HCT116 (cell line): ENCODE data around the gene IGIP.

ENCODE experiments used
- CEBPB ChIP-seq: IDR thresholded peaks from 2 replicates; pipeline ENCODE4 v1.6.1; 2012; ENCODE audit warnings: low read depth
- EGR1 ChIP-seq: IDR thresholded peaks from 2 replicates; pipeline ENCODE4 v1.6.1; 2012; ENCODE audit warnings: low read depth
- EZH2 ChIP-seq: fragments of 200-600 bp; sonication (generic); IDR thresholded peaks from 2 replicates; pipeline ENCODE4 v1.6.1; 2017; ENCODE audit warnings: antibody characterized with exemption, mixed run types
- EZH2phosphoT487 ChIP-seq: fragments of 200-600 bp; IDR thresholded peaks from 2 replicates; pipeline ENCODE4 v1.6.1; 2018; ENCODE audit warnings: antibody characterized with exemption, borderline replicate concordance
- POLR2A ChIP-seq: IDR thresholded peaks from 2 replicates; pipeline ENCODE4 v1.7.0; 2011; ENCODE audit warnings: borderline replicate concordance; ENCODE audit not compliant: insufficient read depth, insufficient read length; ENCODE audit errors: extremely low read depth
- POLR2AphosphoS5 ChIP-seq: IDR thresholded peaks from 2 replicates; pipeline ENCODE4 v1.6.1; 2011; ENCODE audit warnings: mild to moderate bottlenecking, low read depth, low read length, moderate library complexity
- SIN3A ChIP-seq: IDR thresholded peaks from 2 replicates; pipeline ENCODE4 v1.6.1; 2012; ENCODE audit warnings: low read depth
- TF ChIP-seq, protein P1 (sequence below), 3 experiments: fragments of 200-600 bp in 1 of 3; sonication (generic) in 1 of 3; IDR thresholded peaks in 2 of 3; conservative IDR thresholded peaks in 1 of 3; 2 replicates each; pipeline ENCODE4 v1.5.1; 2012 to 2017; ENCODE audit warnings: low read depth in 2 of 3, low read length in 2 of 3, antibody characterized with exemption in 1 of 3, borderline replicate concordance in 1 of 3, control low read depth in 1 of 3, mild to moderate bottlenecking in 1 of 3, mixed read lengths in 1 of 3, mixed run types in 1 of 3, moderate library complexity in 1 of 3; ENCODE audit not compliant: insufficient read depth in 1 of 3
- TF ChIP-seq, protein P2 (sequence below): IDR thresholded peaks from 2 replicates; pipeline ENCODE4 v1.6.1; 2012
- TF ChIP-seq, protein P3 (sequence below): IDR thresholded peaks from 2 replicates; pipeline ENCODE4 v1.6.1; 2012

DNA sequence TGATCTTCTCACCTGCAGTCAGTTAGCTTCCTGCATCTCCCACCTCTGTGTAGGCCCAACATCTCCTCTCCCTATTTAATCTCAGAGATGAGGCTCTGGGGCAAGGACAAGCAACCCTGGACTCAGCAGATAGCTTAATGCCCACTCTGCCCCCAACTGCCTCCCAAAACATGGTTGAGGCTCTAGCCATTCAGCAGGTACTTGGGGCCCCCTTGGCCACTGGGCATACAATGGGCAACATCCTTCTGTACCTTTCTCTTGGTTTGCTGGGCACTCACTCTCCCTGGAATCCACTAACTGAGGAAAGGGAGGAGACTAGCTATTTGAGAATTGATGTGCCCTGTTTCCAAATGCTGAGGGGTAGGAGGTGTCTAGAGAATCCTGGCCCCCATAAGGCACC lies 9.4 kb downstream of the IGIP start:
- TF ChIP-seq, protein P1, sequence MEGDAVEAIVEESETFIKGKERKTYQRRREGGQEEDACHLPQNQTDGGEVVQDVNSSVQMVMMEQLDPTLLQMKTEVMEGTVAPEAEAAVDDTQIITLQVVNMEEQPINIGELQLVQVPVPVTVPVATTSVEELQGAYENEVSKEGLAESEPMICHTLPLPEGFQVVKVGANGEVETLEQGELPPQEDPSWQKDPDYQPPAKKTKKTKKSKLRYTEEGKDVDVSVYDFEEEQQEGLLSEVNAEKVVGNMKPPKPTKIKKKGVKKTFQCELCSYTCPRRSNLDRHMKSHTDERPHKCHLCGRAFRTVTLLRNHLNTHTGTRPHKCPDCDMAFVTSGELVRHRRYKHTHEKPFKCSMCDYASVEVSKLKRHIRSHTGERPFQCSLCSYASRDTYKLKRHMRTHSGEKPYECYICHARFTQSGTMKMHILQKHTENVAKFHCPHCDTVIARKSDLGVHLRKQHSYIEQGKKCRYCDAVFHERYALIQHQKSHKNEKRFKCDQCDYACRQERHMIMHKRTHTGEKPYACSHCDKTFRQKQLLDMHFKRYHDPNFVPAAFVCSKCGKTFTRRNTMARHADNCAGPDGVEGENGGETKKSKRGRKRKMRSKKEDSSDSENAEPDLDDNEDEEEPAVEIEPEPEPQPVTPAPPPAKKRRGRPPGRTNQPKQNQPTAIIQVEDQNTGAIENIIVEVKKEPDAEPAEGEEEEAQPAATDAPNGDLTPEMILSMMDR (IDR thresholded peaks at IDR 0.05 in 2 of 3, conservative IDR thresholded peaks at IDR 0.05 in 1 of 3; ENCODE audit: borderline replicate concordance in 1 of 3, insufficient read depth in 1 of 3, low read depth in 2 of 3, low read length in 2 of 3) = no peak
- TF ChIP-seq POLR2A = no peak
- TF ChIP-seq, protein P2, sequence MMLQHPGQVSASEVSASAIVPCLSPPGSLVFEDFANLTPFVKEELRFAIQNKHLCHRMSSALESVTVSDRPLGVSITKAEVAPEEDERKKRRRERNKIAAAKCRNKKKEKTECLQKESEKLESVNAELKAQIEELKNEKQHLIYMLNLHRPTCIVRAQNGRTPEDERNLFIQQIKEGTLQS = no peak
- no peak for TF ChIP-seq EZH2
- no peak for TF ChIP-seq EZH2phosphoT487
- TF ChIP-seq, protein P3, sequence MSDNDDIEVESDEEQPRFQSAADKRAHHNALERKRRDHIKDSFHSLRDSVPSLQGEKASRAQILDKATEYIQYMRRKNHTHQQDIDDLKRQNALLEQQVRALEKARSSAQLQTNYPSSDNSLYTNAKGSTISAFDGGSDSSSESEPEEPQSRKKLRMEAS = no peak
- no peak for TF ChIP-seq POLR2AphosphoS5
- TF ChIP-seq CEBPB = no peak
- TF ChIP-seq SIN3A = no peak
- no peak for TF ChIP-seq EGR1
